HL-60/S4 treated with phorbol 12-myristate 13-acetate at 8.2 ng/mL for 4 days and 3 days (cell line): ENCODE measurements around the gene APOBEC3A.
"Not testable (repeated sequence)": the region's sequence is repeated elsewhere in the genome, so short reads cannot be mapped to it uniquely, and the experiment has no call there.

Source experiments
- in situ Hi-C: fragments of 300-500 bp; cut with MboI; formaldehyde crosslinking; loops from 2 replicates; pipeline ENCODE4 v1.15.0; 2022; ENCODE audit warnings: low sequenced_read_pairs

Gene APOBEC3A

GRCh38 chr22:38957808-38958650 is 620 bp downstream of the APOBEC3A start:
- in situ Hi-C loops: no loop called here

- in situ Hi-C loops: not testable (repeated sequence)
Measured at GRCh38 chr22:38958651-38958943, 1.2 kb downstream of the APOBEC3A start.

- in situ Hi-C loops: no loop called here
Measured at GRCh38 chr22:38959590-38959989, 2.2 kb downstream of the APOBEC3A start.

- in situ Hi-C loops: not testable (repeated sequence)
Measured at GRCh38 chr22:38960673-38961072, 3.3 kb downstream of the APOBEC3A start.

GRCh38 chr22:38963291-38963738 is 5.9 kb downstream of the APOBEC3A start:
- in situ Hi-C loops: not testable (repeated sequence)

GRCh38 chr22:38963872-38964271 is 6.5 kb downstream of the APOBEC3A start:
- in situ Hi-C loops: no loop called here

- in situ Hi-C loops: no loop called here
Measured at GRCh38 chr22:38964306-38964705, 6.9 kb downstream of the APOBEC3A start.

GRCh38 chr22:38964989-38965388 is 7.6 kb downstream of the APOBEC3A start:
- in situ Hi-C loops: no loop called here

GRCh38 chr22:38965614-38966379 is 8.4 kb downstream of the APOBEC3A start:
- in situ Hi-C loops: no loop called here

GRCh38 chr22:38966380-38966702 is 8.9 kb downstream of the APOBEC3A start:
- in situ Hi-C loops: no loop called here

- in situ Hi-C loops: no loop called here
Measured at GRCh38 chr22:38966942-38967341, 9.5 kb downstream of the APOBEC3A start.

GRCh38 chr22:38967451-38968450 is 10.3 kb downstream of the APOBEC3A start:
- in situ Hi-C loops: no loop called here

- in situ Hi-C loops: no loop called here
Measured at GRCh38 chr22:38968801-38969200, 11.4 kb downstream of the APOBEC3A start.

- in situ Hi-C loops: no loop called here
Measured at GRCh38 chr22:38970551-38970950, 13.1 kb downstream of the APOBEC3A start.

GRCh38 chr22:38971202-38971601 is 13.8 kb downstream of the APOBEC3A start:
- in situ Hi-C loops: no loop called here

- in situ Hi-C loops: no loop called here
Measured at GRCh38 chr22:38971791-38972190, 14.4 kb downstream of the APOBEC3A start.

- in situ Hi-C loops: no loop called here
Measured at GRCh38 chr22:38972558-38972957, 15.1 kb downstream of the APOBEC3A start.

- in situ Hi-C loops: no loop called here
Measured at GRCh38 chr22:38973289-38974169, 16.1 kb downstream of the APOBEC3A start.

- in situ Hi-C loops: no loop called here
Measured at GRCh38 chr22:38974170-38974825, 16.9 kb downstream of the APOBEC3A start.

- in situ Hi-C loops: no loop called here
Measured at GRCh38 chr22:38974826-38975175, 17.4 kb downstream of the APOBEC3A start.
